Endothelial cell of coronary artery (primary cell): ENCODE results near the gene SEPTIN1. TPM values are rescaled to one million over a fixed set of nuclear protein-coding genes. Genes with fewer than 3 reads are reported as not detected.

Experiments
- total RNA-seq: library from RNA; depleted of rRNA; stranded (reverse); fragments of >200 nt; gene quantifications from 2 replicates; pipeline ENCODE4 v1.2.3, GENCODE V29; 2014

The SEPTIN1 gene, protein sequence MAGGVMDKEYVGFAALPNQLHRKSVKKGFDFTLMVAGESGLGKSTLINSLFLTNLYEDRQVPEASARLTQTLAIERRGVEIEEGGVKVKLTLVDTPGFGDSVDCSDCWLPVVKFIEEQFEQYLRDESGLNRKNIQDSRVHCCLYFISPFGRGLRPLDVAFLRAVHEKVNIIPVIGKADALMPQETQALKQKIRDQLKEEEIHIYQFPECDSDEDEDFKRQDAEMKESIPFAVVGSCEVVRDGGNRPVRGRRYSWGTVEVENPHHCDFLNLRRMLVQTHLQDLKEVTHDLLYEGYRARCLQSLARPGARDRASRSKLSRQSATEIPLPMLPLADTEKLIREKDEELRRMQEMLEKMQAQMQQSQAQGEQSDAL
- total RNA-seq, result 0.09 TPM in 1 of 2 replicates, not detected in the other

DNA sequence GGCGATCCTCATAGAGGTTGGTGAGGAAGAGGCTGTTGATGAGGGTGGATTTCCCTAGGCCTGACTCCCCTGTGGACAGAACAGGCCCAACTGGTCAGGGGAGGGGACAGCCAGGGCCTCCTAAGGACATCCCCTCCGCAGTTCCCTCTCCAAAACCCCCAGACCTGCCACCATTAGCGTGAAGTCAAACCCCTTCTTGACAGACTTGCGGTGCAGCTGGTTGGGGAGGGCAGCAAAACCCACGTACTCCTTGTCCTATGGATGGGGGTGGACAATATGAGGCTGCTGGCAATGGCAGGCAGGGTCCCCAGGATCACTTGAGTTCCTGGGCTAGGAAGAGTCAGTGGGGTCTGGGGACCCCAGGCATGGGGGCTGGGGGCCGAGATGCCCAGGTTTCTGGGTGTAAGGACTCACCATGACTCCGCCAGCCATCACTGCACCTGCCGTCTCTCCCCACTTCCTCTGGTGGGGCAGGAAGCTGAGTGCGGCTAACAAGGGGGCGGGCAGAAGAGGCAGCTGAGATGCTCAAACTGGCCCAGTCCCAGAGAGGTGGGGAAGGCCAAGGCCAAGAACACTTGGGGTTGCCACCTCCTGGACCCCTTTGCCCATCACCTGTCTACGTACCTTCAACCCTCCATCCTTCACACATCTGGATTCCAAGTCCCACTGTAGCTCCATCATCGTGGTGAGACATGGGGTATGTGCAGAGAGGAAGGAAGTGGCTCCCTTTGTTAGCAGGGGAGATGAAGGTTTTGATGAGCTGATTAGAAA, at the start of gene SEPTIN1:
SEPTIN1 (minus strand) TSS at position 451 of the 771 bp plus-strand sequence; CDS start at position 432, 19 bp downstream.

DNA sequence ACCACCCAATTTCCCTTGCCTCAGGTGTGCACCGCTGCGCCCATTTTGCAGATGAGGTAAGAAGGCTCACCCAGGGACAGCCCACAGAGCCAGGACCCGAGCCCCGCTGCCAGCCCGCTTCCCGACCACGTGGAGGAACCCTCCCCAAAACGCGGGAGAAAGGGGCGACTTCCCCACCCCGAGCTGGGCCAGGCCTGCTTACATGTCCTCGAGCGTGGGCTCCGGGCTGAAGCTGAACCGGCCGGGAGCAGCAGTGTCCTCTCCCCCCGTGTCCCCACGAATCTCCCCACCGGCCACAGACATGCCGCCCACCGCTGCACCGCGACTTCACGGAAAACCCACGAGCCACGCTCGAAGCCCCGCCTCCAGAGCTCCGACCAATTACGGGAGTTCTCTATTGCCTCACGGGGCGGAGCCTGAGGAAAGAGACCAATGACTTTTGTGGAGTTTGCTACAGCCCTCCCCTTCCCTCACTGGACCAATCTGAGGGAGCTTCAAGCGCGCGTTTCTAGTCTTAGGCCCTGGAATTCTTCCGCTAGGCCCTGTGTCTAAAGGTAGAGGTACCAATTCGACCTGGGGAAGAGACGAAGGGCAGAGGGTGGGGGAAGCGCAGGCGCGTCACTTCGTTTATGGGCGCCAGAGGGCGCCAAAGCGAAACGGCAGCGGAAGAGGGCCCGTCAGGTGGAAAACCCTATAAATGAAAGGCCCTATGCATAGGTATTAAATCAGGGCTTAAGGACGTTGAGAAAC, 47.5 kb upstream of the SEPTIN1 start, which contains the start of gene DCTPP1:
DCTPP1 (minus strand) TSS at position 353 of the 750 bp plus-strand sequence; CDS start at position 303, 50 bp downstream.

DNA sequence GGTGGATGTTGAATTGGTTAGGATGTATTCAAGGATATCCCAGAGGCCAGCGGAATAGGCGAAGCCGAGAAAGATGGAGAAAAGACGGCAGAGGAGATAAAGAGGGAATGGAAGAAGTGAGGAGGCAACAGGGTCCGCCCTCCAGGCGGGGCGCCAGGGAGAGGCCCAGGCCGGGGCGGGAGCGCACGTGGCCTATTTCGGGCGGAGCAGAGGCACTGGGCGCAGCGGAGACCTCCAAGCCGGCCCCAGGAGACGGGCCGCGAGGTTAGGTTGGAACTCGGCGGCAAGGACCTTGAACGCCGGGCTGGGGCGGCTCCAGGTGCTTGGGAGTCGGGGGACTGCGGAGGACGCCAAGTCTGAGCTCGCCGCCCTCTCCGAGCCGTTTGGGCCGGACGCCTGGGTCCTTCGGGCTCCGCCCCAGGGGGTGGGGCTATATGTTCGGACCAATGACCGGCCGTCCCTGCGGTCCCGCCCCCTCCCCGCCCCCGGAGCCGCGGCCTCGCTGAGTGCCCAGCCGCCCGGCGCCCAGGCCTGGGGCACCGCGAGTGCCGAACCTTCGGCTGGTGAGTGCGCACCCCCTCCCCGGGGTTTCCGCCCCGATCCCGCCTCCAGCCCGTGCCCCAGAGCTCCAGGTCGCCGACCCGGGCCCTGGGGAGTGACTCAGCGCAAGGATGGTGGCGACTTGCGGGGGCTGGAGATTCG, 24.9 kb upstream of the SEPTIN1 start, which contains the start of gene ZNF771:
ZNF771 (plus strand) TSS at position 505 of the 702 bp plus-strand sequence. CDS start 448 bp downstream, outside the sequence.

DNA sequence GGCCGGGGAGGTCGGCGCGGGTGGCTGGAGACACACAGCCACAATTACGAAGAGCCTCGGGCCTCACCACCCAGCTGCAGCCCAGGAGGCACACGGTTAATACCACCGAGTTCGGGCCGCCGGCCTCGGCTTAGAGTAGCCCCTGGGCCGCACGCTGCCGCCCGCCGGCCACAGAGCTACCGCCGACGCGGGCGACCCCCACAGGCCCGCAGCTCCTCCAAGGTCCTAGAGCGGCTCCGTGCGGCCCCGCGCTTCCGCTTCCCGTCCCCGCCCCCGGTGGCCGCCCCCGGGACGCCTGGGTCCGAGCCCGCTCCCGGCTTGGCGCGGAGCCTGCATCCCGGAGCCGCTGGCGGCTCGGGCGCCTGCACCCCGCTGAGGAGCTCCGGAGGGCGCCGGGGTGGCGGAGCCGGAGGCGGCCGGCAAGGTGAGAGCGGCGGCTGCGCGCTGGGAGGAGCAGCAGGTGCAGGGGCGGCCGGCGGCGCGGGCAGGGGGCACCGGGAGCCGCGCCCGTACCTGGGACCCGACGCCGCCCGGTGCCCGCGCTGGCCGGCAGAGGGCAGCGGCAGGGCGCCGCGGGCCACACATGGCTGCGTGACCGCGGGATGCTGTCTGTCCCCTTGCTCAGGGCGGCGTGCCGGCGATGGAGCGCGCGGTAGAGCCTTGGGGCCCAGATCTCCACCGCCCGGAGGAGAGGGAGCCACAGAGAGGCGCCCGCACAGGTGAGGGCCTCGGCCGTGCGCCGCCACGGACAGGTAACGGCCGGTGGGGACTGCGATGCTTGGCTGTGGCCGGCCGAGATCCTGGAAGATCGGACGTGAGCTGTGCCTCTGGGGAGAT, 13.0 kb upstream of the SEPTIN1 start, which contains the start of gene ZNF48:
ZNF48 (plus strand) TSS at position 266 of the 837 bp plus-strand sequence; CDS start at position 641, 375 bp downstream.

DNA sequence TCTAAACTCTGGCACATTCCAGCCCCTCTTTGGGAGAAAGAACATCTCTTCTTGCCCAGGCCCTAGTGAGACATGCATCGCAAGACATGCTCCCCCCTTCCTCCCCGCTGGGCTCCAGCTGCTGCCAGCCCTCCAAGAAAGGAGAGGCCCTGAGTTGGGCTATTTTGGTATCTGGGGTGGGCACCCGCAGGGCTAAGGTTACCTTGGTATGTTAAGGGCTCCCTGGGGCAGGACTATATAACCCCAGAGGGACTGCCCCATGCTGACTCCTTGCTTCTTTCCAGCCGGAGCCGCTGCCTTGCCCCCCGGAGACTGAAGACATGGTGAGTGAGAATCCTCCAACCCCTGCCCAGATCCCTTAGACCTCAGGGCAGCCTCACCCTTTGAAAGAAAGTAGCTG, 7.8 kb downstream of the SEPTIN1 start, which contains the start of gene MYL11:
MYL11 (plus strand) TSS at position 265 of the 400 bp plus-strand sequence; CDS start at position 321, 56 bp downstream.

DNA sequence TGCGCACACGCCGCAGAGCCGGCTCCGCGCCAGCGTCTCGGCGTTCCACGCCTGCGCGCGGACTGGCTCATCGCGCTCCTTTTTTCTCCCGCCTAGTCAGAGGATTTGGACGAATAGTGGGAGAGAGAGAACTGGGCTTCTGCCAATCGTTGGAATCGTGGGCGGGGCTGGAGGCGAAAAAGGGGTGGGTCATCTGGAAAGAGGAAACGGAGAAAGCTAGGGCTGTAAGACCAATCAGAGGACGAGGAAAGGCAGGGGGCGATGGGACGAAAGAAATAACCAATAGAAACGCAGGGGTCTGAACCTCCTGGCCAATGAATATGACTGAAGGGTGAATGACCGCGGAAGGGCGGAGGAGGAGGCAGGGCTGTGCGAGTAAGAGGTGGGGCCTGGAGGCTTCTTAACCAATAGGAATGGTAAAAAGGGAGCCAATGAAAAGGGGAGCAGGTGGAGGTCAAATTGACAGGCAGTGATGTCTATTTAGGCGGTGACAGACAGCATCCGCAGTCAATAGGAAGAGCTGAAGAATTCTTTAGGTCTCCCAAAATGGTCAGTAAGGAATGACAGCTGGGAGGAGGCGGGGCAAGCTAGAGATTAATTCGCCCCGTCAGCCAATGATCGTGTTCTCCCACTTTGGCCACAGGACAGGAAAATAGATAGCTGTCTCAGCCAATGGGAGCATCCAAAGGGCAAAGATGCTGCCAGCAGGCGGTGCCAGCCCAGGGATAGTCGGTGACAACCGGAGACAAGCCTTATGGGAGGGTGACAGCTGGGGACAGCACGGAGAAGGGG, 11.7 kb downstream of the SEPTIN1 start, which contains the start of gene TBC1D10B:
TBC1D10B (minus strand) TSS at position 39 of the 792 bp plus-strand sequence. CDS start 311 bp downstream, outside the sequence.

DNA sequence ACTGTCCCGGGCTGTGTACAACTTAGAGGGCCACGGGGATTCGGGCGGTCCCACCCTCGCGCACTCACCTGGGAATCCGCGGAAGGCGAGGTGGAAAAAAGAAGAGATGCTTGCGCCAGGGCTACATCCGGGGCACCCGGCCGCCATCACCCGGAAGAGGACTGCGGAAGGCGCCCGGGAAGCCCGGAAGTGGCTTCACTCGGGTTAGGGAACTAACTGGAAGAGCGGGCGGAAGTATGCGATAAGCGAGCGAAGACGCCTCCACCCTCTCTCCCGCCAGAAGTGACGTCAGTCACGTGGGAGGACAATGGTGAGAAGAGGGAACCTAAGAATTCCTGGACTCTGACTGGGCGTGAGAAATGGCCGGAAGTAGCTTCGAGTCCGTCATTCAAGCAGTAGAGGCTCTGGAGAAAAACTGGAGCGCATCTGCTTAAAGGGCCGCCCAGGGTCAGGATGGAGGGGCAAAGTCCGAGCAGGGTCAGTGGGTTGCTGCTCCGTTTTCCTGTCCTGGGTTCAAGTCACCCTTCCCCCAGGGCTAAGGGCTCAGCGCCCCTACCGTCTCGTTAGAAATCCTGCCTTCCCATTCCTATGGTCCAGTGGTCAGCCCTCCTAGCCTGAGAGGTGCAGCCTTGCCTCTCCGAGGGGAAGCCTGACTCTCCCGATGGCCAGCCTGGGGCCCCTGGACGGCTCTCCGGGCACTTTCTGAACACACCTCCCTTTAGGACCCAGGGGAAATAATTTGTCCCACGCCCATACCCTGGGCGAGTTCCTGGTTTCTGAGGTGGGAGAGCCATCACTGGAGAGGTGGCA, 27.0 kb downstream of the SEPTIN1 start, which contains the start of gene CD2BP2:
CD2BP2 (minus strand) TSS at position 165 of the 810 bp plus-strand sequence. CDS start 627 bp downstream, outside the sequence.

Other genes with a start within 250 kb of the SEPTIN1 start
- 0.75 and 2.7 TPM in 2 replicates for gene CORO1A, start 199.0 kb downstream of the SEPTIN1 start, total RNA-seq
- 39.0 and 39.6 TPM in 2 replicates for gene BOLA2B, start 188.9 kb downstream of the SEPTIN1 start, total RNA-seq
- gene SLX1A, start 188.7 kb downstream of the SEPTIN1 start, total RNA-seq, result 39.4 and 46.1 TPM in 2 replicates
- 1.7 and 2.8 TPM in 2 replicates for gene SULT1A3, start 183.3 kb downstream of the SEPTIN1 start, total RNA-seq
- gene NPIPB13, start 134.1 kb downstream of the SEPTIN1 start, total RNA-seq, result 0.94 and 1.3 TPM in 2 replicates
- gene CD2BP2, start 27.3 kb downstream of the SEPTIN1 start, total RNA-seq, result 35.4 and 35.5 TPM in 2 replicates
- gene TBC1D10B, start 12.1 kb downstream of the SEPTIN1 start, total RNA-seq, result 30.8 and 34.5 TPM in 2 replicates
- gene MYL11, start 7.8 kb downstream of the SEPTIN1 start, total RNA-seq, result not detected in 2 replicates
- 13.3 and 21.8 TPM in 2 replicates for gene ZNF48, start 12.9 kb upstream of the SEPTIN1 start, total RNA-seq
- 7.9 and 9.9 TPM in 2 replicates for gene ZNF771, start 25.0 kb upstream of the SEPTIN1 start, total RNA-seq
- gene DCTPP1, start 47.5 kb upstream of the SEPTIN1 start, total RNA-seq, result 20.4 and 35.1 TPM in 2 replicates
- gene SEPHS2, start 63.3 kb upstream of the SEPTIN1 start, total RNA-seq, result 13.6 and 13.8 TPM in 2 replicates
- gene ITGAL, start 90.2 kb upstream of the SEPTIN1 start, total RNA-seq, result not detected in 2 replicates
- 12.9 and 17.9 TPM in 2 replicates for gene ZNF768, start 144.0 kb upstream of the SEPTIN1 start, total RNA-seq
- 4.6 and 5.9 TPM in 2 replicates for gene ZNF747, start 152.3 kb upstream of the SEPTIN1 start, total RNA-seq
- gene ZNF764, start 175.8 kb upstream of the SEPTIN1 start, total RNA-seq, result 3.1 and 3.7 TPM in 2 replicates
- gene ZNF688, start 189.2 kb upstream of the SEPTIN1 start, total RNA-seq, result 6.1 and 8.5 TPM in 2 replicates
- gene ZNF785, start 203.1 kb upstream of the SEPTIN1 start, total RNA-seq, result 7.1 and 9.4 TPM in 2 replicates
- 3.1 and 3.5 TPM in 2 replicates for gene ZNF689, start 227.8 kb upstream of the SEPTIN1 start, total RNA-seq